Measurements from ENCODE around the gene OPCML.

The OPCML gene

DNA sequence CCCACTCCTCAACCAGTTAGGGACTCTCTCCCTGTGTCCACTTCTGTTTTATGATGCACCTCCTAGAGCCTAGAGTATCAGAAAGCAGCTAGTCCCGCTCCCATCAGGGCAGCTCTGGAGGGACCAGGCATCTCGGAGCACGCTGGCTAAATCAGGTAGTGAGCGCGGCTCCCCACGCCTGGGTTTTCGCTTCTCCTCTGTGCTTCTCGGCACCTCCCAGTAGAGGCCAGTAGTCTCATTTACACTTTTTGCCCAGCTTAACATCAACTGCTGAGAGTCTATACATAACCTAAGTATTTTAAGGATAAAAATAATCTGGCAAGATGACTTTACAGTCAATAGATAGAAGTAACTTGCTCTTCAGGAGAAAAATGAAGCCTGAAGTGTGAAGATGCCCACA is 473.8 kb downstream of the OPCML start:
- no peaks in the 10 kb centered on the region for H3K36me3 Mint-ChIP-seq

GRCh38 chr11:133053124-133053776 is 479.1 kb downstream of the OPCML start:
- Mint-ChIP-seq H3K36me3 (no peaks in the 10 kb centered on the region), H3K9me3 (peaks cover 6% of the 10 kb centered on the region), H3K27ac (no peak overlapping the region)

More for the DNA sequence above, 473.8 kb downstream of the OPCML start:
- Mint-ChIP-seq H3K4me3 (no peak overlapping the region), H3K27me3 (peaks cover 6% of the 10 kb centered on the region), H3K27ac (no peak overlapping the region), H3K4me1 (no peaks in the 10 kb centered on the region), H3K9me3 (no peaks in the 10 kb centered on the region)

GRCh38 chr11:133052537-133052936 is 479.8 kb downstream of the OPCML start:
- Mint-ChIP-seq H3K9me3 (peaks cover 6% of the 10 kb centered on the region), H3K4me3 (no peak overlapping the region), H3K36me3 (no peaks in the 10 kb centered on the region), H3K27ac (no peak overlapping the region), H3K27me3 (peaks cover 4% of the 10 kb centered on the region), H3K4me1 (no peaks in the 10 kb centered on the region)

More at GRCh38 chr11:133053124-133053776, 479.1 kb downstream of the OPCML start:
- no peak overlapping the region for H3K4me3 Mint-ChIP-seq
- peaks cover 4% of the 10 kb centered on the region for H3K27me3 Mint-ChIP-seq
- no peaks in the 10 kb centered on the region for H3K4me1 Mint-ChIP-seq

DNA sequence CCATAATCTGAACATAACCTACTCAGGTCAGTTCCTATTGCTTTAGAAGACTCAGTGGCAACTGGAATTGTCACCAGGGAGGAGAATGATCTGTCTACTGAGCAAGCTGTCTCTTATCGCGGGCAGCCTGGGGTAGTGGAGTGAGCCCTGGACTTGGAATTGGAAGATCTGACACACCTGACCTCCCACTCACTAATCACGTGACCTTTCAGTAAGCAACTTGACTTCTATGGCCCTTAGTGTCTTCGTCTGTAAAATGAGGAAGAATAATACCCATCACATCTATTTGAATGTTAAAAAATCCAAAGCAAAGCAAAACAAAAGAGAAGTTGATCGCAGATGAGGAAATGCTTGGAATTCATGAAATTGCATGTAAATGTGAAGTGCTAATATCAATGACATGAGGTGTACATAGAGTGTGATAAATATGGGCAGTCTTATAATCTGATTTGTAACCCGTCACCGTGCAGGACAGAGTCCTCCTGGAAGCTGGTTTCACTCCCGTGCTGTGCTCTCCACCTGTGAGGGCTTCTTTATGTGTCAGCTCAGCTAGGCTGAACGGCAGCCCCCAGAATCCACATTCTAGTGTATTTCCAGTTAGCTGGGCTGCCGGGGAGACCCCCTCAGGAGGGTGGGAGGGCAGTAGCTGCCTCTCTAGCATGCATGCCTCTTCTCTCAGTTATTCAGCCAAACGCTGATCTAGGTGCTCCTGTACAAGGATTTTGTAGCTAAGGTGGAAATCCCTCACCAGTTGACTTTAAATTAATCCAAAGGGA is 482.9 kb downstream of the OPCML start:
- peaks cover 6% of the 10 kb centered on the region for H3K9me3 Mint-ChIP-seq
- no peak overlapping the region for H3K27ac Mint-ChIP-seq
- no peaks in the 10 kb centered on the region for H3K36me3 Mint-ChIP-seq
- H3K4me3 Mint-ChIP-seq, result no peak overlapping the region
- peaks cover 4% of the 10 kb centered on the region for H3K27me3 Mint-ChIP-seq
- H3K4me1 Mint-ChIP-seq, result no peaks in the 10 kb centered on the region

GRCh38 chr11:133048270-133048669 is 484.0 kb downstream of the OPCML start:
- Mint-ChIP-seq H3K36me3 (no peaks in the 10 kb centered on the region), H3K27ac (no peak overlapping the region), H3K4me3 (no peak overlapping the region), H3K4me1 (no peaks in the 10 kb centered on the region), H3K27me3 (peaks cover 4% of the 10 kb centered on the region), H3K9me3 (peaks cover 6% of the 10 kb centered on the region)

DNA sequence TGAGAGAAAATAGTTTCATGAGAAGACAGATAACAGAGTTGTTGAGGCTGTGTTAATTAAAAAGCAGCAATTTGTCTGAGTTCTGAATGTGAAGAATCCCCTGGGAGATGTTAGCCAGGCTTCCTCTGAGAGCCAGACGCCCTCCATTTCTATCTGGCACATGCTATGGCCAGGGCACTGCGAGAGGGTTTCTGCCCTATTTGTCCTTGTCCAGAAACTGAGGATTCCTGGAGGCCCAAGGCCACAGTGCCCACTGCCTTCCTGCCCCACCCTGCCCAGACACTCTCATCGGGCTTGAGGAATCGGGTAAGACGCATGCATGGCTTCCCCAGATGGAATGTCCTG is 484.6 kb downstream of the OPCML start:
- Mint-ChIP-seq H3K36me3 (no peaks in the 10 kb centered on the region), H3K4me3 (no peak overlapping the region), H3K9me3 (peaks cover 6% of the 10 kb centered on the region), H3K27me3 (peaks cover 4% of the 10 kb centered on the region), H3K27ac (no peak overlapping the region), H3K4me1 (no peaks in the 10 kb centered on the region)

GRCh38 chr11:133047036-133047770 is 485.1 kb downstream of the OPCML start:
- Mint-ChIP-seq H3K27me3 (peaks cover 4% of the 10 kb centered on the region), H3K4me3 (no peak overlapping the region), H3K27ac (no peak overlapping the region), H3K9me3 (peaks cover 6% of the 10 kb centered on the region), H3K36me3 (no peaks in the 10 kb centered on the region), H3K4me1 (no peaks in the 10 kb centered on the region)

- Mint-ChIP-seq H3K4me3 (no peak overlapping the region), H3K27ac (no peak overlapping the region), H3K36me3 (no peaks in the 10 kb centered on the region)
These were observed 486.0 kb downstream of the OPCML start for GRCh38 chr11:133046252-133046651.

GRCh38 chr11:133041928-133042882 is 490.1 kb downstream of the OPCML start:
- Mint-ChIP-seq H3K27me3 (no peaks in the 10 kb centered on the region), H3K4me1 (no peaks in the 10 kb centered on the region), H3K27ac (no peak overlapping the region), H3K4me3 (no peak overlapping the region), H3K9me3 (no peaks in the 10 kb centered on the region), H3K36me3 (no peaks in the 10 kb centered on the region)

More at GRCh38 chr11:133046252-133046651, 486.0 kb downstream of the OPCML start:
- Mint-ChIP-seq H3K9me3 (no peaks in the 10 kb centered on the region), H3K4me1 (no peaks in the 10 kb centered on the region), H3K27me3 (peaks cover 1% of the 10 kb centered on the region)

DNA sequence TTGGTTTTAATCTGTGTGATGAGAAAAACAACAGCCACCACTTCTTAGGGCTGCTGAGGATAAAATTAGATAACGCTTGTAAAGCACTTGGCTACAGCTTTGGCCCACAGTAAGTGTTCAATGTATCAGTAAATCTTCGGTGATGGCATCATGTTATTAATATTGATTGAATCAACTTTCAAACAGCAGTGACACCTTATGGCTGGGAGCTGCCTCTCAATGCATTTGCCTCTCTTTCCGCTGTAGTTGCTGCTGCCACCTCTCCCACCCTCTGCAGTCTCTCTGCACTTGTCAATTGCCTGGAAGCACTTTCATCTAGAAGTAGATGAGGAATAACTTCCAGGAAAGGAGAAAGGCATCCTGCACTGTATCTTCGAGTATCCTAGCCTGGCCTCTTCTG is 491.1 kb downstream of the OPCML start:
- Mint-ChIP-seq H3K36me3 (no peaks in the 10 kb centered on the region), H3K27ac (no peak overlapping the region), H3K27me3 (no peaks in the 10 kb centered on the region), H3K4me3 (no peak overlapping the region), H3K9me3 (no peaks in the 10 kb centered on the region), H3K4me1 (no peaks in the 10 kb centered on the region)

DNA sequence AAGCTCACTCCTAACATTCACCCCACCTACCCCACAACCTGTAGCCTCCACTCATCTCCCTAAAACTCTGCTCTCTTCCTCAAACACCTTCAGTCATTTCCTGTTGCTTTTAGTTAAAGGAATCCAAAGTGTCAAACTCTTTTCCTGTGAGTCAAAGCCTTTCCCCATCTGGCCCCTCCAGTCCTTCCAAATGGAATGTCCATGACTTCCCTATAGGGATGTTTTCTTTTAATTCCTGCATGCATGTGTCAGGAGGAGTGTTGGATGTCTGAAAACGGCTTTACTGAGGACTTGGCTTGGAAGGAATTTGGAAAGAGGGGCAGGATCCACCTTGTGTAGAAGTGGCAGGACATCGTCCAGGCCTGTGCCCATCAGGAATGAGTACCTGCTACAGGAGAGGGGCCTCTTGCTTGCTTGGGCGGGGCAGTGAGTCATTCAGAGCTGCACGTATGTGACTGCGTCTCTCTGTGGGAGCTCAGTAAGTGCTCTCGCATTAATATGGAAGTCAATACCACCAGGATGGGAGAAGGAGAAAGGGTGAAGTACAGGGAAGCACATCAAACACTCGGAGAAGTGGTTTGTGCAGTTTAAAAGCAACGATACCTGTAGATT is 491.9 kb downstream of the OPCML start:
- Mint-ChIP-seq H3K4me1 (no peaks in the 10 kb centered on the region), H3K36me3 (no peaks in the 10 kb centered on the region), H3K9me3 (no peaks in the 10 kb centered on the region), H3K27ac (no peak overlapping the region), H3K4me3 (no peak overlapping the region), H3K27me3 (no peaks in the 10 kb centered on the region)

- Mint-ChIP-seq H3K27me3 (no peaks in the 10 kb centered on the region), H3K27ac (no peak overlapping the region), H3K36me3 (no peaks in the 10 kb centered on the region), H3K4me3 (no peak overlapping the region), H3K9me3 (no peaks in the 10 kb centered on the region), H3K4me1 (no peaks in the 10 kb centered on the region)
These were observed 493.5 kb downstream of the OPCML start for GRCh38 chr11:133038850-133039249.

DNA sequence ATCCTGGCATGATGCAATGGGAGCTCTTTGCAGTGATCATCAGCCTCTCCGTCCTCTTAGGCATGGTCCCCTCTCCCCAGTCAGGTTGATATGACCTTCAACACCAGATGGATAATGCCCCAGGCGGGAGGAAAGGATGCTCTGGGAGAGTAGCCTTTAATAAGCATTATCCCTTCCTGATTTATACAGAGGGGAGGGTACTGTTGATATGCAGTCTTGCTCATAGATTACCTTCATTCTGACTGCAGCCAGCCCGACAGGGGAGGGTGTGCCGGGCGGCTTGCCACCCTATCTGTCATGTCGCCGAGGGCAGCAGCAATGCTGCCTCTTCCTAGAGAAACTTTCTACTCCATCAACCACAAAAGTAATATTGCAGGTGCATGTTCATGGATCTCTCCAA is 497.4 kb downstream of the OPCML start:
- Mint-ChIP-seq H3K4me3 (no peak overlapping the region), H3K27me3 (no peaks in the 10 kb centered on the region), H3K36me3 (no peaks in the 10 kb centered on the region), H3K4me1 (no peaks in the 10 kb centered on the region), H3K27ac (no peak overlapping the region), H3K9me3 (no peaks in the 10 kb centered on the region)

GRCh38 chr11:133029107-133029506 is 503.2 kb downstream of the OPCML start:
- no peak overlapping the region for H3K27ac Mint-ChIP-seq
- H3K27me3 Mint-ChIP-seq, result peaks cover 1% of the 10 kb centered on the region
- H3K4me1 Mint-ChIP-seq, result no peaks in the 10 kb centered on the region
- no peaks in the 10 kb centered on the region for H3K9me3 Mint-ChIP-seq
- H3K36me3 Mint-ChIP-seq, result no peaks in the 10 kb centered on the region
- H3K4me3 Mint-ChIP-seq, result no peak overlapping the region

DNA sequence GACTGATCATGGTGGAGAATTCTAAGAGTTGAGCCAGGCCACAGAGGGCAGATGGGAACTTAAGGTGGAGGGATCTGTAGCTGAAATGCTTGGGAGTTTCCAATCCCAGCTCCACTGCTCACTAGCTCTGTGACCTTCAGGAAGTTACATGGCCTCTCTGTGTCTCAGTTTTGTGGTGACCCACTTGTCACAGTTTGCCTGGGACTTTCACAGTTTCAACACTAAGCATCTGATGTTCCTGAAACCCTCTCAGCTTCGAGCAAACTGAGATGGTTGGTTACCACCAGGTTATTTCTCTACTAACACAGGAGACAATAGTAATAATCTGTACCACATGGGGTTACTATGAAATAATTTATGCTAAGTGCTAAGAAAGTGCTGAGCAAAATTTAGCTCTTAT is 505.3 kb downstream of the OPCML start:
- Mint-ChIP-seq H3K27me3 (peaks cover 1% of the 10 kb centered on the region), H3K36me3 (no peaks in the 10 kb centered on the region), H3K4me3 (no peak overlapping the region), H3K4me1 (no peaks in the 10 kb centered on the region), H3K27ac (no peak overlapping the region), H3K9me3 (no peaks in the 10 kb centered on the region)
